ENCODE data around the gene BSG. TPM values are rescaled to one million over a fixed set of nuclear protein-coding genes. Genes with fewer than 3 reads are reported as not detected.
A peak's percentile ranks its signal among the peaks of the same experiment; 100 is the strongest.

BSG gene
- total and polyA plus RNA-seq, 9 of the 15 experiments (the other 6 are each of a cell fraction or from before 2014, with no cell fraction given), result 4.6 to 495 (median 187) TPM

DNA sequence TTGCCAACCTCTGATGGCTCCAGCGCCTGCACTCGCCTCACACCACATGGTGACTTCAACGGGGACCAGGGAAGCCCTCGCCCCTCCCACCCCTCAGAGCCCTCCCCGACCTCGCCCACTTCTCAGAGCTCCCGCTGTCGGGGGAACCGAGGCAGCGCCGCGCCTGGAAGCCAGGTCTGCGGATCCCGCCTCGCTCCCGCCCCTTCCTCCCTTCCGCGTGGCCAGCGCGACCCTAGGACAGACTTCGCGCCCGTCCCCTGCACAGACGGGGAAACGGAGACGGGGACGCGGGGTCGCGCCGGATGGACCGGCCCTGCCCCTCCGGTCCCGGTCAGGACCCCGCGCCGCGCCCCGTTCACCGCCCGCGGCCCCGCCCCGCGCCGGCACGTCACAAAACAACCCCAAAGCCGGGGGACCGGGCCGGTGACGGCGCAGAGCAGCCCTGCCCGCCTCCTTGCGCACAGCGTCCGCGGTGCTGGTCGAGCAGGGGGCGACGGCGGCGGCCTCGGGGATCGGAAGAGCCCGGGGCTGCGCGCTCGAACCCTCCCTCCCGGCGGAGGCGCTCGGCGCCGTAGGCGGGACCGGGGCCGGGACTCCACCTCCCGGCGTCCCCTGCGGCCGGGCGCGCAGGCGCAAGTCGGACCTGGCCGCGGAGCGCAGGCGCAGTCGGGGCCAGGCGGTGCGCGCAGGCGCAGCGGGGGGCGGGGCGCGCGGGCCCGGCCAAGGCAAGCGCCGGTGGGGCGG, 41.2 kb upstream of the BSG start (continued):
- TF ChIP-seq, protein P1, sequence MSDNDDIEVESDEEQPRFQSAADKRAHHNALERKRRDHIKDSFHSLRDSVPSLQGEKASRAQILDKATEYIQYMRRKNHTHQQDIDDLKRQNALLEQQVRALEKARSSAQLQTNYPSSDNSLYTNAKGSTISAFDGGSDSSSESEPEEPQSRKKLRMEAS (CRISPR knock-in tag; IDR thresholded peaks at IDR 0.05), result peak; percentile 57; the same call in 1 of the 2 replicates
- TF ChIP-seq BACH1 (tag; IDR thresholded peaks at IDR 0.05), result no peak
- TF ChIP-seq, protein P2, sequence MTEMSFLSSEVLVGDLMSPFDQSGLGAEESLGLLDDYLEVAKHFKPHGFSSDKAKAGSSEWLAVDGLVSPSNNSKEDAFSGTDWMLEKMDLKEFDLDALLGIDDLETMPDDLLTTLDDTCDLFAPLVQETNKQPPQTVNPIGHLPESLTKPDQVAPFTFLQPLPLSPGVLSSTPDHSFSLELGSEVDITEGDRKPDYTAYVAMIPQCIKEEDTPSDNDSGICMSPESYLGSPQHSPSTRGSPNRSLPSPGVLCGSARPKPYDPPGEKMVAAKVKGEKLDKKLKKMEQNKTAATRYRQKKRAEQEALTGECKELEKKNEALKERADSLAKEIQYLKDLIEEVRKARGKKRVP (CRISPR knock-in tag; IDR thresholded peaks at IDR 0.05), result no peak
- TF ChIP-seq, protein P3, sequence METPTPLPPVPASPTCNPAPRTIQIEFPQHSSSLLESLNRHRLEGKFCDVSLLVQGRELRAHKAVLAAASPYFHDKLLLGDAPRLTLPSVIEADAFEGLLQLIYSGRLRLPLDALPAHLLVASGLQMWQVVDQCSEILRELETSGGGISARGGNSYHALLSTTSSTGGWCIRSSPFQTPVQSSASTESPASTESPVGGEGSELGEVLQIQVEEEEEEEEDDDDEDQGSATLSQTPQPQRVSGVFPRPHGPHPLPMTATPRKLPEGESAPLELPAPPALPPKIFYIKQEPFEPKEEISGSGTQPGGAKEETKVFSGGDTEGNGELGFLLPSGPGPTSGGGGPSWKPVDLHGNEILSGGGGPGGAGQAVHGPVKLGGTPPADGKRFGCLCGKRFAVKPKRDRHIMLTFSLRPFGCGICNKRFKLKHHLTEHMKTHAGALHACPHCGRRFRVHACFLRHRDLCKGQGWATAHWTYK (CRISPR knock-in tag; IDR thresholded peaks at IDR 0.05), result peak; percentile 64; the same call in 1 of the 2 replicates
- peak; percentile 58 for TF ChIP-seq FIP1L1 (IDR thresholded peaks at IDR 0.05; ENCODE audit: low read depth, low read length, poor library complexity, severe bottlenecking)
- TF ChIP-seq, protein P4, sequence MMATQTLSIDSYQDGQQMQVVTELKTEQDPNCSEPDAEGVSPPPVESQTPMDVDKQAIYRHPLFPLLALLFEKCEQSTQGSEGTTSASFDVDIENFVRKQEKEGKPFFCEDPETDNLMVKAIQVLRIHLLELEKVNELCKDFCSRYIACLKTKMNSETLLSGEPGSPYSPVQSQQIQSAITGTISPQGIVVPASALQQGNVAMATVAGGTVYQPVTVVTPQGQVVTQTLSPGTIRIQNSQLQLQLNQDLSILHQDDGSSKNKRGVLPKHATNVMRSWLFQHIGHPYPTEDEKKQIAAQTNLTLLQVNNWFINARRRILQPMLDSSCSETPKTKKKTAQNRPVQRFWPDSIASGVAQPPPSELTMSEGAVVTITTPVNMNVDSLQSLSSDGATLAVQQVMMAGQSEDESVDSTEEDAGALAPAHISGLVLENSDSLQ (IDR thresholded peaks at IDR 0.05), result no peak
- TF ChIP-seq POLR2AphosphoS5 (IDR thresholded peaks at IDR 0.05; ENCODE audit: control insufficient read depth, insufficient read depth, low read depth, low read length), result no peak; the same call in 1 of the 2 replicates
- no peak for TF ChIP-seq KDM2B (CRISPR knock-in tag; IDR thresholded peaks at IDR 0.05)
- TF ChIP-seq KLF16 (IDR thresholded peaks at IDR 0.05), result no peak
- peak; percentile 49 for TF ChIP-seq SUPT5H (IDR thresholded peaks at IDR 0.05)
- TF ChIP-seq, protein P5, sequence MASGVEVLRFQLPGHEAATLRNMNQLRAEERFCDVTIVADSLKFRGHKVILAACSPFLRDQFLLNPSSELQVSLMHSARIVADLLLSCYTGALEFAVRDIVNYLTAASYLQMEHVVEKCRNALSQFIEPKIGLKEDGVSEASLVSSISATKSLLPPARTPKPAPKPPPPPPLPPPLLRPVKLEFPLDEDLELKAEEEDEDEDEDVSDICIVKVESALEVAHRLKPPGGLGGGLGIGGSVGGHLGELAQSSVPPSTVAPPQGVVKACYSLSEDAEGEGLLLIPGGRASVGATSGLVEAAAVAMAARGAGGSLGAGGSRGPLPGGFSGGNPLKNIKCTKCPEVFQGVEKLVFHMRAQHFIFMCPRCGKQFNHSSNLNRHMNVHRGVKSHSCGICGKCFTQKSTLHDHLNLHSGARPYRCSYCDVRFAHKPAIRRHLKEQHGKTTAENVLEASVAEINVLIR (CRISPR knock-in tag; IDR thresholded peaks at IDR 0.05), result peak; percentile 75
- TF ChIP-seq POLR3A (IDR thresholded peaks at IDR 0.05; ENCODE audit: borderline replicate concordance, extremely low read depth, insufficient read depth, insufficient read length), result no peak
- TF ChIP-seq ZNF589 (CRISPR knock-in tag; IDR thresholded peaks at IDR 0.05; ENCODE audit: low read depth), result no peak
- no peak for TF ChIP-seq ZNF3 (CRISPR knock-in tag; IDR thresholded peaks at IDR 0.05)
- peak; percentile 78 for TF ChIP-seq RBFOX2 (IDR thresholded peaks at IDR 0.05; ENCODE audit: low read depth, low read length)
- TF ChIP-seq, protein P6, sequence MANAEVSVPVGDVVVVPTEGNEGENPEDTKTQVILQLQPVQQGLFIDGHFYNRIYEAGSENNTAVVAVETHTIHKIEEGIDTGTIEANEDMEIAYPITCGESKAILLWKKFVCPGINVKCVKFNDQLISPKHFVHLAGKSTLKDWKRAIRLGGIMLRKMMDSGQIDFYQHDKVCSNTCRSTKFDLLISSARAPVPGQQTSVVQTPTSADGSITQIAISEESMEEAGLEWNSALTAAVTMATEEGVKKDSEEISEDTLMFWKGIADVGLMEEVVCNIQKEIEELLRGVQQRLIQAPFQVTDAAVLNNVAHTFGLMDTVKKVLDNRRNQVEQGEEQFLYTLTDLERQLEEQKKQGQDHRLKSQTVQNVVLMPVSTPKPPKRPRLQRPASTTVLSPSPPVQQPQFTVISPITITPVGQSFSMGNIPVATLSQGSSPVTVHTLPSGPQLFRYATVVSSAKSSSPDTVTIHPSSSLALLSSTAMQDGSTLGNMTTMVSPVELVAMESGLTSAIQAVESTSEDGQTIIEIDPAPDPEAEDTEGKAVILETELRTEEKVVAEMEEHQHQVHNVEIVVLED (CRISPR knock-in tag; IDR thresholded peaks at IDR 0.05), result peak; percentile 61
- peak; percentile 77; the same call in 1 of the 2 replicates for TF ChIP-seq ZBTB17 (CRISPR knock-in tag; IDR thresholded peaks at IDR 0.05)
- no peak for TF ChIP-seq POLR3G (IDR thresholded peaks at IDR 0.05; ENCODE audit: extremely low read depth, insufficient read length, insufficient replicate concordance)
- peak; percentile 62; the same call in 1 of the 2 replicates for TF ChIP-seq EP400 (IDR thresholded peaks at IDR 0.05)
- TF ChIP-seq GABPB2 (CRISPR knock-in tag; conservative IDR thresholded peaks at IDR 0.05), result no peak
- no peak for TF ChIP-seq RBBP5 (IDR thresholded peaks at IDR 0.05; ENCODE audit: borderline replicate concordance, insufficient read depth, low read length, poor library complexity, severe bottlenecking)
